Right ventricle myocardium inferior (tissue), 1 donor: ENCODE results near the gene ZC3H7B. TPM values are rescaled to one million over a fixed set of nuclear protein-coding genes. Genes with fewer than 3 reads are reported as not detected.
A peak's percentile ranks its signal among the peaks of the same experiment; 100 is the strongest.

ENCODE experiments used
- ATAC-seq: fragments of 200-7000 bp; cut with Tn5 transposase; one replicate; pipeline ENCODE4 v1.9.1; 2020; ENCODE audit warnings: mild to moderate bottlenecking, moderate library complexity
- DNase-seq: peaks from one replicate; pipeline ENCODE4 v3.0.0; 2021; ENCODE audit errors: missing footprints
- intact Hi-C: fragments of 100-400 bp; cut with DNase I; formaldehyde crosslinking; loops from one replicate; pipeline ENCODE4 v1.11.0; 2022
- total RNA-seq: library from RNA; stranded (reverse); fragmentation: NEBNext Ultra II Directional; extraction: Animal tissue kit (Norgen Biotek cat#: 25700); gene quantifications from one replicate; pipeline ENCODE4 v1.2.1, GENCODE V29; 2021
- donor health status: DM: no; HTN: yes; CAD: no; lungs with severe emphysema.

Gene ZC3H7B
- total RNA-seq, 1 donor from 2014 or later = 45.5 TPM

- ATAC-seq = no peak
- DNase-seq = no peak
- intact Hi-C loops = no loop called here
Measured at GRCh38 chr22:41343717-41344116, 42.4 kb downstream of the ZC3H7B start.

- intact Hi-C loops = no loop called here
- ATAC-seq (no peak), DNase-seq (no peak)
Measured at GRCh38 chr22:41344189-41344788, 43.0 kb downstream of the ZC3H7B start.

DNA sequence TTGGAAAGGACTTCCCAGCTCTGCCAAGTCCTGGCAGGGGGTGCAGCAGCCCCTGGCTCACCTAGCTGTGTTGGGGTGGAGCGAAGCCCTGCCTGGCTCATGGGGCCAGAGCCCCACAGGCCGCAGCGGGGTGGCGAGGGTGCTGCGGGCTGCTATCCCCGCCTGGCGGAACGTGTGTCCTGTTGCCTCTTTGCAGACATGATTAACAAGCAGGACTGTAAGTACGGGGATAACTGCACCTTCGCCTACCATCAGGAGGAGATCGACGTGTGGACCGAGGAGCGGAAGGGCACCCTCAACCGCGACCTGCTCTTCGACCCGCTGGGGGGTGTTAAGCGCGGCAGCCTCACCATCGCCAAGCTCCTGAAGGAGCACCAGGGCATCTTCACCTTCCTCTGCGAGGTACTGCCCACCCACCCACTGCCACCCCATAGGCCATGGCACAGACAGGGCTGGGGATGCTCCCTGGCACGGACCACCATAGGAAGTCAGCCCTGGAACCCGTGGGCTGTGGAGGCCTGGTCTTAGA lies 44.5 kb downstream of the ZC3H7B start:
- ATAC-seq (no peak), DNase-seq (no peak)
- intact Hi-C loops = no loop called here

- ATAC-seq (peak; percentile 70), DNase-seq (no peak)
- intact Hi-C loops = no loop called here
Measured at GRCh38 chr22:41347066-41347859, 45.9 kb downstream of the ZC3H7B start.

- no peak for ATAC-seq
- intact Hi-C loops = no loop called here
- no peak for DNase-seq
Measured at GRCh38 chr22:41348964-41349484, 47.7 kb downstream of the ZC3H7B start.

DNA sequence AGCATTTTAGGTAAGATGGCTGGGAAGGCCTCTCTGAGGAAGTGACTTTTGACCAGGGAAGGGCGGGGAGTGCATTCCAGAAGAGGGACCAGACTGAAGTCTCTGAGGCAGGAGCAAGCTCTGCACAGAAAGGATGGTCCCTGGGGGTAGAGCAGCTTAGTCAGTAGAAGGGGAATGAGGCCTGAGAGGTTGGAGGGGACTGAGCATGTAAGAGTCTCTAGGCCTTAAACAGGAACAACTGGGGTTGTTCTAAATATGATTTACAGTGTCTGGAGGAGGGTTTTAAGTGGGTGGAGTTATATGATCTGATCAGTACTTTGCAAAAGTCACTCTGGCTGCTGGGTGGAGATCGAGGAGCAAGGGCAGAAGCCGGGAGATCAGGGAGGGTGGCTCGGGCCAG lies 48.8 kb downstream of the ZC3H7B start:
- ATAC-seq (no peak), DNase-seq (no peak)
- intact Hi-C loops = no loop called here

DNA sequence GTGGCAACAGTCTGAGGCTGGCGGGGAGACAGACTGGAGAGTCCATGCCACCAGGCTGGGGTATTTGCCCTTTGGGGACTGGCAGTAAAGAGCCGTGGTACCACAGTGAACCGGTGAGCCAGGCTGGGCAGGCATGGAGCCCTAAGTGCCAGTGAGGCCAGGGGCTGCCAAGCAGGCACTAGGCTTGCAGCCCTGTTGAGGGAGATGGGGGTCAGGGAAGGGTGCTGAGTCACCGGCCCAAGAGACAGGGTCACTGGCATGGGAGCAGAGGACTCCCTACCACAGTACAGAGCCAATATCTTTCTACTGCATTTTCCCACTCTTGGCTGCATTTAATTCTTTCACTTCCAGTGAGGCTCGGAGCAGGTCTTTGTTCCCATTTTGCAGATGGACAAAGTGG lies 49.7 kb downstream of the ZC3H7B start:
- ATAC-seq (no peak), DNase-seq (no peak)
- intact Hi-C loops = no loop called here

- intact Hi-C loops = no loop called here
- DNase-seq (no peak), ATAC-seq (no peak)
Measured at GRCh38 chr22:41352058-41352457, 50.7 kb downstream of the ZC3H7B start.

- DNase-seq = no peak
- intact Hi-C loops = no loop called here
- ATAC-seq = no peak
Measured at GRCh38 chr22:41353862-41354575, 52.7 kb downstream of the ZC3H7B start.

DNA sequence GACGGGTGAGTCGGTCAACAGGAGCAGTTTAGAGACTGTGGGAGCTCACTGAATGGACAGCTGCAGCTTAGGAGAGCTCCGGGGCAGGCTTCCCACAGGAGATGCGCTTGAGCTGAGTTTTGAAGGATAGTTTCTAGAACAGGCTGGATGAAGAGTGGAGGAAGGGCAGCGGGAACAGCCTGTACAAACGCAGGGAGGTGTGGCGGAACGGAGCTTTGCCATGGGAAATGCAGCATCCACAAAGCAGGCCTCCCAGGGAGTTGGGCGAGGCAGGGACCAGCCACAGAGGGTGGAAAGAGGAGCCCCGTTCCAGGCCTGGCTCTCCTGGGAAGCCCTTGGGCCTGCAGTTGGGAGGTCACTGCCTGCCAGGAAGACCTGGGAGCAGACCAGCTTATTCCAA lies 53.7 kb downstream of the ZC3H7B start:
- no peak for DNase-seq
- intact Hi-C loops = no loop called here
- no peak for ATAC-seq

DNA sequence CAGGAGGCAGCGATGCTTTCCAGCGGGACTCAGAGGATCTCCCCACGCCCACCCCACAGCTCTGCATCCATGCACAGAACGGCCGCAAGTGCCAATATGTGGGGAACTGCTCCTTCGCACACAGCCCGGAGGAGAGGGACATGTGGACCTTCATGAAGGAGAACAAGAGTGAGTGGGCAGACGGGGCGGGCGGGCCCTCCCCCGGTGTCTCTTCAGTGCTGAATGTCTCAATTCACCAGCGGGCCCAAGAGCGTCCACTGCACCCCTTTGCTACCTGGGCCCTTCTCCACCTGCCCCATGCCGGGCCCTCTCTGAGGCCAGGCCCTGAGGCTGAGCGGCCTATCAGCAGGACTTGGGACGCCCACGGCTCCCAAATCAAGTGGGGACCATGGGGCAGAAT lies 54.6 kb downstream of the ZC3H7B start:
- intact Hi-C loops = no loop called here
- no peak for ATAC-seq
- DNase-seq = no peak

DNA sequence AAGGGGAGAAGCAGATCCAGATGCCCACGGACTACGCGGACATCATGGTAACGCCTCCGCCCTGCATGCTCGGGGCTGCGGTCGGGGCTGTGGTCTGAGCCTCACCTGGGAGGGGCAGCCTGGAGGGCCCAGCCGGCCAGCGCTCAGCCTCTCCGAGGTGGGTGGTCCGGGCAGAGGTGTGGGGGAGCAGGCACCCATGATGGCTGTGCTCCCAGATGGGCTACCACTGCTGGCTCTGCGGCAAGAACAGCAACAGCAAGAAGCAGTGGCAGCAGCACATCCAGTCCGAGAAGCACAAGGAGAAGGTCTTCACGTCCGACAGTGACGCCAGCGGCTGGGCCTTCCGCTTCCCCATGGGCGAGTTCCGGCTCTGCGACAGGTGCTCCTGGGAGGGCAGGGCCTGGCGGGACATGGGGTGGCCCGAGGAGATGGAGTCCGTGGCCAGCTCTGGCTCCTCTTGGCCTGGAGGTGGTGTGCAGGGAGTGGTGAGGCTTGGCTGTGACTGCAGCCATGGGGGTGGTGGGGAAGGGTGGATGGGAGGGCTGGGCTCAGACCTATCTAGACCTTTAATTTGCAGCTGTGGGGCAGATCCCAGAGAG lies 55.2 kb downstream of the ZC3H7B start:
- DNase-seq = no peak
- intact Hi-C loops = no loop called here
- ATAC-seq = no peak

DNA sequence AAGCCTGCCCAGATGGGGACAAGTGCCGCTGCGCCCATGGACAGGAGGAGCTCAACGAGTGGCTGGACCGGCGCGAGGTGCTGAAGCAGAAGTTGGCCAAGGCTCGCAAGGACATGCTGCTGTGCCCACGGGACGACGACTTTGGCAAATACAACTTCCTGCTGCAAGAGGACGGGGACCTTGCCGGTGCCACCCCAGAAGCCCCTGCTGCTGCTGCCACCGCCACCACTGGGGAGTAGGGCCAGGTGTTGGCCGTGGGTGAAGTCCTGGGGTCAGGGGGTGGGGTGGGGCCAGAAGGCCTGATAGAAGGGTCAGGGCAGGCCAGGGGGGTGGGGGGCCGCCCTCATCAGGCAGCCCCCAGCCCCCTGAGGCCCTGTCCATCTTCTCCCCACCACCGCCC lies 55.9 kb downstream of the ZC3H7B start:
- intact Hi-C loops = no loop called here
- DNase-seq = no peak
- ATAC-seq = no peak

- intact Hi-C loops = no loop called here
- ATAC-seq = no peak
- DNase-seq = no peak
Measured at GRCh38 chr22:41358927-41359326, 57.6 kb downstream of the ZC3H7B start.

DNA sequence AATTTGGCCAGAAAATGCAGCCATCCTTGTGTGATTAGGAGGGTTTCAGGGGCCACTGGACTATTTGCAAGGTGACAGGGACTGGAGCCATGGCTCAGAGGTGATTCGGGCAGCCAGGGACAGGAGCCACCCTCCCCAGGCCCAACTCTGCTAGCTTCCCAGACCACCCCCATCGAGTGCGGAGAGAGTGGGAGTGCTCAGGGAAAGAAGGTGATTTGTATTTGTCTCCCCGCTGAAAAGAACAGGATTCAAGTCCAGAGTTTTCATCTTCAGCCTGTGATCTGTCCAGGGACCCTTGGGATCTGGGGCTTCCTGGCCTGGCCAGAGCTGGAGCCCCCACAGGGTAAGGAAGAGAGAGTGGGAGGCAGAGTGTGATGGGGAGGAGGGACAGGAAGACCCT lies 58.1 kb downstream of the ZC3H7B start:
- ATAC-seq (no peak), DNase-seq (peak; percentile 16)
- intact Hi-C loops = no loop called here

DNA sequence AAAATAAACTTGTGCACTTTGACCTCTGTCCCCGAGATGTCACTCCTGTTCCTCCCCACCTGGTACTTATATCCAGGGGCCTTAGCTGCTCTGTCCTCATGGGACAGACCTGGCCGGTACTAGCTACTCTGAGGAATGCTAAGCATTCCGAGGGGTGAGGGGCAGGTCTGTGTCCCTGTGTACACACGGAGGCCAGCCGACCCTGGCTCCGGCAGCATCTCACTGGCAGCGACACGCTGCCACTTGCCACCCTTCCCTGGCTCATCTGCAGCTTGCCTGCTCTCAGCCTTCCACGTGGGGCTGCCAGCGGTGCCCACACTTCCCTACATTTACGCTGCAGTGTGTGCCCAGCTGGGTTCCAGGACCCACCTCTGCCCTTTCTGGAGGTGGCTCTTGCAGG lies 58.8 kb downstream of the ZC3H7B start:
- DNase-seq = peak; percentile 64
- intact Hi-C loops = no loop called here
- peak; percentile 75 for ATAC-seq

- DNase-seq (no peak), ATAC-seq (no peak)
- intact Hi-C loops = no loop called here
Measured at GRCh38 chr22:41361716-41362310, 60.5 kb downstream of the ZC3H7B start.

DNA sequence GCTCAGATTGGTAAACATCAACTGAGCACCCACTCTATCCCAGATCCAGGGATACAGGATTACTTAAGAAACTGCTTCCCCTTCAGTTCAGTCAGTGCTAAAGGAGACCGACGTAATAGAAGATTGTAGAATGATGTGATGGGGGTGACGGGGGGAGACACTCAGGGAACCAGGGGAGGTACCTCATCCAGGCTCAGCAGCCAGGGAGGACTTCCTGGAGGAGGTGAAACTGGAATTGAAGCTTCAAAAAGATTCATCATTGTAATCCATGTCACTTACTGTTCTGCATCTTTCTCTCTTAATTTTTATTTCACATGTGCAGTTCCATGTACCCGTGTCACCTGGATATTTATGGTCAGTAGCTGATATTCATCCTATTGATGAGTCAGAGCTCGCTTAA lies 61.3 kb downstream of the ZC3H7B start:
- DNase-seq = no peak
- intact Hi-C loops = no loop called here
- ATAC-seq = no peak

GRCh38 chr22:41364233-41364632 lies 62.9 kb downstream of the ZC3H7B start:
- ATAC-seq (no peak), DNase-seq (no peak)
- intact Hi-C loops = no loop called here
